Measurements from ENCODE around the gene CTPS2.
A peak's percentile ranks its signal among the peaks of the same experiment; 100 is the strongest.
"Not testable (repeated sequence)": the region's sequence is repeated elsewhere in the genome, so short reads cannot be mapped to it uniquely, and the experiment has no call there.

Gene CTPS2

GRCh38 chrX:16635596-16635995, 76.9 kb downstream of the CTPS2 start:
- no peak overlapping the region for H3K4me3 ChIP-seq (ENCODE audit: low read depth, low read length)
- no peak for TF ChIP-seq CTCF (IDR thresholded peaks at IDR 0.05; ENCODE audit: low read depth, low read length, missing control alignments)
- in situ Hi-C loops (cut with HindIII; ENCODE audit: low sequenced_read_pairs), result no loop called here
- no peak for DNase-seq (ENCODE audit: low read depth)

GRCh38 chrX:16635040-16635439, 77.4 kb downstream of the CTPS2 start:
- in situ Hi-C loops (cut with HindIII; ENCODE audit: low sequenced_read_pairs), result no loop called here

GRCh38 chrX:16633754-16634153, 78.7 kb downstream of the CTPS2 start:
- in situ Hi-C loops (cut with HindIII; ENCODE audit: low sequenced_read_pairs), result no loop called here
- H3K4me3 ChIP-seq (ENCODE audit: low read depth, low read length), result no peak overlapping the region
- no peak for TF ChIP-seq CTCF (IDR thresholded peaks at IDR 0.05; ENCODE audit: low read depth, low read length, missing control alignments)
- no peak for DNase-seq (ENCODE audit: low read depth)

More at GRCh38 chrX:16635040-16635439, 77.4 kb downstream of the CTPS2 start:
- TF ChIP-seq CTCF (IDR thresholded peaks at IDR 0.05; ENCODE audit: low read depth, low read length, missing control alignments), result no peak
- no peak for DNase-seq (ENCODE audit: low read depth)
- no peak overlapping the region for H3K4me3 ChIP-seq (ENCODE audit: low read depth, low read length)

GRCh38 chrX:16629909-16630308, 82.6 kb downstream of the CTPS2 start:
- in situ Hi-C loops (cut with HindIII; ENCODE audit: low sequenced_read_pairs), result no loop called here
- no peak for TF ChIP-seq CTCF (IDR thresholded peaks at IDR 0.05; ENCODE audit: low read depth, low read length, missing control alignments)
- no peak for DNase-seq (ENCODE audit: low read depth)
- H3K4me3 ChIP-seq (ENCODE audit: low read depth, low read length), result no peak overlapping the region

- in situ Hi-C loops (cut with HindIII; ENCODE audit: low sequenced_read_pairs), result no loop called here
- TF ChIP-seq CTCF (IDR thresholded peaks at IDR 0.05; ENCODE audit: low read depth, low read length, missing control alignments), result no peak
- H3K4me3 ChIP-seq (ENCODE audit: low read depth, low read length), result no peak overlapping the region
- no peak for DNase-seq (ENCODE audit: low read depth)
Observed at GRCh38 chrX:16628946-16629595, 83.4 kb downstream of the CTPS2 start.

GRCh38 chrX:16628511-16628910, 84.0 kb downstream of the CTPS2 start:
- DNase-seq (ENCODE audit: low read depth), result peak; percentile 49
- H3K4me3 ChIP-seq (ENCODE audit: low read depth, low read length); in situ Hi-C loops (cut with HindIII; ENCODE audit: low sequenced_read_pairs): not testable (repeated sequence)

GRCh38 chrX:16619024-16619423, 93.4 kb downstream of the CTPS2 start:
- no peak overlapping the region for H3K4me3 ChIP-seq (ENCODE audit: low read depth, low read length)
- TF ChIP-seq CTCF (IDR thresholded peaks at IDR 0.05; ENCODE audit: low read depth, low read length, missing control alignments), result no peak
- no peak for DNase-seq (ENCODE audit: low read depth)
- in situ Hi-C loops (cut with HindIII; ENCODE audit: low sequenced_read_pairs), result no loop called here
